WTC11 (cell line): Measurements from ENCODE around the gene IGSF9.

Source experiments
- CTCF ChIP-seq: fragments of 200-600 bp; IDR thresholded peaks from 2 replicates; pipeline ENCODE4 v1.8.0; 2022; ENCODE audit warnings: antibody characterized with exemption
- FOXP1 ChIP-seq: sonication (generic); formaldehyde crosslinking; IDR thresholded peaks from 2 replicates; pipeline ENCODE4 v1.8.0; 2022; ENCODE audit warnings: missing genetic modification reagents, mild to moderate bottlenecking, moderate library complexity, borderline replicate concordance
- MXD4 ChIP-seq: fragments of 250-450 bp; sonication (Bioruptor Pico); IDR thresholded peaks from 2 replicates; pipeline ENCODE4 v1.8.0; 2021; ENCODE audit warnings: mild to moderate bottlenecking, moderate library complexity, borderline replicate concordance
- NR2C2 ChIP-seq: sonication (generic); formaldehyde crosslinking; IDR thresholded peaks from 2 replicates; pipeline ENCODE4 v1.8.0; 2022; ENCODE audit warnings: mild to moderate bottlenecking, missing genetic modification reagents
- SMAD4 ChIP-seq: sonication (generic); formaldehyde crosslinking; IDR thresholded peaks from 2 replicates; pipeline ENCODE4 v1.8.0; 2022; ENCODE audit warnings: mild to moderate bottlenecking, missing genetic modification reagents
- TCF7 ChIP-seq: sonication (generic); formaldehyde crosslinking; IDR thresholded peaks from 2 replicates; pipeline ENCODE4 v1.8.0; 2022; ENCODE audit warnings: mild to moderate bottlenecking, low read depth, missing genetic modification reagents, moderate library complexity
- TEAD4 ChIP-seq: sonication (generic); formaldehyde crosslinking; IDR thresholded peaks from 2 replicates; pipeline ENCODE4 v1.8.0; 2022; ENCODE audit warnings: mild to moderate bottlenecking, missing genetic modification reagents
- ZNF138 ChIP-seq: sonication (generic); formaldehyde crosslinking; conservative IDR thresholded peaks from 2 replicates; pipeline ENCODE4 v1.8.1; 2022; ENCODE audit warnings: mild to moderate bottlenecking, moderate library complexity, missing genetic modification reagents
- TF ChIP-seq, protein P1 (sequence below): sonication (generic); formaldehyde crosslinking; IDR thresholded peaks from 2 replicates; pipeline ENCODE4 v1.8.0; 2022; ENCODE audit warnings: mild to moderate bottlenecking, missing genetic modification reagents

GRCh38 chr1:159902541-159902940, 42.9 kb downstream of the IGSF9 start:
- TF ChIP-seq TEAD4 (CRISPR knock-in tag) = no peak
- TF ChIP-seq, protein P1, sequence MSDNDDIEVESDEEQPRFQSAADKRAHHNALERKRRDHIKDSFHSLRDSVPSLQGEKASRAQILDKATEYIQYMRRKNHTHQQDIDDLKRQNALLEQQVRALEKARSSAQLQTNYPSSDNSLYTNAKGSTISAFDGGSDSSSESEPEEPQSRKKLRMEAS (CRISPR knock-in tag) = no peak
- no peak for TF ChIP-seq MXD4 (CRISPR knock-in tag)
- TF ChIP-seq NR2C2 = no peak
- no peak for TF ChIP-seq CTCF
- TF ChIP-seq SMAD4 = no peak
- TF ChIP-seq FOXP1 = no peak
- TF ChIP-seq TCF7 (CRISPR knock-in tag) = no peak
- no peak for TF ChIP-seq ZNF138 (CRISPR knock-in tag)
